Activated CD8-positive, alpha-beta memory T cell treated with anti-CD3 and anti-CD28 coated beads, Interleukin-2, amount 10 ng/mL, durations not matched to agents 7 days and 5 days (primary cell): ENCODE data around the gene PPM1H. TPM values are rescaled to one million over a fixed set of nuclear protein-coding genes. Genes with fewer than 3 reads are reported as not detected.

Source experiments
- ATAC-seq: fragments of 150-1000 bp; cut with Tn5 transposase; one replicate; pipeline ENCODE4 v1.10.0; 2021; ENCODE audit warnings: moderate library complexity
- CTCF ChIA-PET: fragments of 350-600 bp; sonication (Branson Sonifier 250); formaldehyde crosslinking; loops from one replicate; lab custom pipeline; 2021; ENCODE audit warnings: antibody characterized with exemption; lab: Charles Lee
- DNase-seq: peaks from one replicate; pipeline ENCODE4 v3.0.0-alpha.2; 2020
- H3K27ac Mint-ChIP-seq: one replicate; pipeline ENCODE4 v1.8.0; 2021; ENCODE audit warnings: mild to moderate bottlenecking, mixed read lengths
- H3K27me3 Mint-ChIP-seq: one replicate; pipeline ENCODE4 v1.8.0; 2021; ENCODE audit warnings: mixed read lengths
- H3K36me3 Mint-ChIP-seq: one replicate; pipeline ENCODE4 v1.8.0; 2021; ENCODE audit warnings: mild to moderate bottlenecking, mixed read lengths
- H3K4me1 Mint-ChIP-seq: one replicate; pipeline ENCODE4 v1.8.0; 2021; ENCODE audit warnings: mixed read lengths
- H3K4me3 Mint-ChIP-seq: one replicate; pipeline ENCODE4 v1.8.0; 2021; ENCODE audit warnings: mild to moderate bottlenecking, moderate library complexity, mixed read lengths
- H3K9me3 Mint-ChIP-seq: one replicate; pipeline ENCODE4 v1.8.0; 2022; ENCODE audit warnings: low read depth, mixed read lengths
- total RNA-seq, 2 experiments: library from RNA; stranded (reverse); gene quantifications; one replicate each; pipeline ENCODE4 v1.2.3, GENCODE V29; 2021

PPM1H gene
- total RNA-seq, 2 experiments from 2014 or later, result 0.32 to 0.68 TPM

- Mint-ChIP-seq H3K4me1 (no peaks in the 10 kb centered on the region), H3K4me3 (no peak overlapping the region), H3K36me3 (no peaks in the 10 kb centered on the region), H3K9me3 (no peaks in the 10 kb centered on the region), H3K27me3 (peaks cover 36% of the 10 kb centered on the region), H3K27ac (no peak overlapping the region)
- DNase-seq (no peak), ATAC-seq (no peak)
- CTCF ChIA-PET, result no interaction called here
These were observed 88.5 kb downstream of the PPM1H start for GRCh38 chr12:62846491-62846890.

- Mint-ChIP-seq H3K4me3 (no peak overlapping the region), H3K4me1 (no peaks in the 10 kb centered on the region), H3K27ac (no peak overlapping the region), H3K9me3 (no peaks in the 10 kb centered on the region), H3K27me3 (peaks cover 48% of the 10 kb centered on the region), H3K36me3 (no peaks in the 10 kb centered on the region)
- ATAC-seq (no peak), DNase-seq (no peak)
- CTCF ChIA-PET, result no interaction called here
These were observed 90.0 kb downstream of the PPM1H start for GRCh38 chr12:62844915-62845314.

- H3K27ac Mint-ChIP-seq, result no peak overlapping the region
- no peak for DNase-seq
- CTCF ChIA-PET, result interaction anchor here (0.8 to 1.3 kb wide), 2 partner anchors 30 to 50 kb away, joined by 3 to 4 read pairs; no protein-coding TSS in a partner anchor
- no peak overlapping the region for H3K4me3 Mint-ChIP-seq
- no peaks in the 10 kb centered on the region for H3K9me3 Mint-ChIP-seq
- no peaks in the 10 kb centered on the region for H3K36me3 Mint-ChIP-seq
- H3K4me1 Mint-ChIP-seq, result no peaks in the 10 kb centered on the region
- ATAC-seq, result no peak
- peaks cover 43% of the 10 kb centered on the region for H3K27me3 Mint-ChIP-seq
These were observed 91.2 kb downstream of the PPM1H start for GRCh38 chr12:62843716-62844115.

DNA sequence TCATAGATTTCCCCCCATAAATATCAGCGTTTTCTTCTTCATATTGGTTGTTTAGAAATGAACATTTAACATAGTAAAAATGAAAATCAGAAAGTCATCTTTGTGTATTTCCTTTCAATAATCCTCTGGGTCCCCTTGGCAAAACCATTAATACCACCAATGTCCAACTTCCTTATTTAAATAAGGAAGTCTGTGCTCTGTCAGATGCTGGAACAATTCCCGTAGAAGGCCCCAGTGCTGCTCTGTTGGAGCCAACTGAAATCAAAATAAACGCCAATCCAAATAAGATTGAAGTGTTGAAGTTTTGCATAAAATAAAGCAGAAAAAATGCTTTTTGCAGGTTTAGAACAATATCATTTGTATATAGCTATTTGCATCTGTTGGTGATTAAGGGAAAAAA, 93.1 kb downstream of the PPM1H start:
- no peak for ATAC-seq
- Mint-ChIP-seq H3K36me3 (no peaks in the 10 kb centered on the region), H3K4me3 (no peak overlapping the region), H3K9me3 (no peaks in the 10 kb centered on the region), H3K4me1 (no peaks in the 10 kb centered on the region), H3K27ac (no peak overlapping the region), H3K27me3 (peaks cover 41% of the 10 kb centered on the region)
- DNase-seq, result no peak
- CTCF ChIA-PET, result no interaction called here

GRCh38 chr12:62840806-62841205, 94.1 kb downstream of the PPM1H start:
- CTCF ChIA-PET, result no interaction called here
- ATAC-seq (no peak), DNase-seq (no peak)
- Mint-ChIP-seq H3K27ac (no peak overlapping the region), H3K4me3 (no peak overlapping the region), H3K4me1 (no peaks in the 10 kb centered on the region), H3K36me3 (no peaks in the 10 kb centered on the region), H3K27me3 (peaks cover 40% of the 10 kb centered on the region), H3K9me3 (no peaks in the 10 kb centered on the region)

DNA sequence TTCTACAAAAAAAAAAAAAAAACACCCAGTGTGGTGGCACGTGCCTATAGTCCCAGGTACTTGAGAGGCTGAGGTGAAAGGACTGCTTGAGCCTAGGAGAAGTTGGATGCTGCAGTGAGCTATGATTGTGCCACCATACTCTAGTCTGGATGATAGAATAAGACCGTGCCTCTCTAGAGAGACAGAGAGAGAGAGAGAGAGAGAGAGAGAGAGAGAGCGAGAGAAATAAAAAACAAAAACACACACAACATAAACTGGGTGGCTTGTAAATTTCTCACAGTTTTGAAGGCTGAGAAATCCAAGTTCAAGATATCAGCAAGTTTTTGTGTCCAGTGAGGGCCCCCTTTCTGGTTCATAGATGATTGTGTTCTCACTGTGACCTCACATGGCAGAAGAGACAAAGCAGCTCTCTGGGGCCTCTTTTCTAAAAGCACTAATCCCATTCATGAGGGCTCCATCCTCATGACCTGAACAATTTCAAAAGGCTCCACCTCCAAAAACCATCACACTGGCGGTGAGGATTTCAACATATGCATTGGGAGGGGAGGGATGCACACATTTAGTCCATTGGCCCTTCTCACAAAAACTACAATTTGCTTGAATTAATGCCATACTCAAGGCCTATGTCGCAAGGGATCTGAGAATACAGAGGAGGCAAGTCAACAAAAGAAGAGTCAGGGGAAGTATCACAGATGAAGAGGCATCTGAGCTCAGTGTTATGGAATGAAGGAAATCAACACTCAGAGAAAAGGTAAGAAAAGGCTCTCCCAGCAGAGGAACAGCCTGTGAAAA, 94.9 kb downstream of the PPM1H start:
- CTCF ChIA-PET, result no interaction called here
- Mint-ChIP-seq H3K27ac (no peak overlapping the region), H3K9me3 (no peaks in the 10 kb centered on the region), H3K4me1 (no peaks in the 10 kb centered on the region), H3K36me3 (no peaks in the 10 kb centered on the region), H3K27me3 (peaks cover 37% of the 10 kb centered on the region), H3K4me3 (no peak overlapping the region)
- DNase-seq (no peak), ATAC-seq (no peak)

GRCh38 chr12:62834971-62835547, 99.9 kb downstream of the PPM1H start:
- Mint-ChIP-seq H3K36me3 (no peaks in the 10 kb centered on the region), H3K27ac (no peak overlapping the region), H3K9me3 (no peaks in the 10 kb centered on the region), H3K27me3 (peaks cover 13% of the 10 kb centered on the region), H3K4me1 (no peaks in the 10 kb centered on the region), H3K4me3 (no peak overlapping the region)
- CTCF ChIA-PET, result no interaction called here
- DNase-seq (no peak), ATAC-seq (no peak)

GRCh38 chr12:62834406-62834805, 100.5 kb downstream of the PPM1H start:
- Mint-ChIP-seq H3K4me1 (no peaks in the 10 kb centered on the region), H3K27me3 (peaks cover 11% of the 10 kb centered on the region), H3K36me3 (no peaks in the 10 kb centered on the region), H3K9me3 (no peaks in the 10 kb centered on the region), H3K27ac (no peak overlapping the region), H3K4me3 (no peak overlapping the region)
- ATAC-seq (no peak), DNase-seq (no peak)
- CTCF ChIA-PET, result no interaction called here

DNA sequence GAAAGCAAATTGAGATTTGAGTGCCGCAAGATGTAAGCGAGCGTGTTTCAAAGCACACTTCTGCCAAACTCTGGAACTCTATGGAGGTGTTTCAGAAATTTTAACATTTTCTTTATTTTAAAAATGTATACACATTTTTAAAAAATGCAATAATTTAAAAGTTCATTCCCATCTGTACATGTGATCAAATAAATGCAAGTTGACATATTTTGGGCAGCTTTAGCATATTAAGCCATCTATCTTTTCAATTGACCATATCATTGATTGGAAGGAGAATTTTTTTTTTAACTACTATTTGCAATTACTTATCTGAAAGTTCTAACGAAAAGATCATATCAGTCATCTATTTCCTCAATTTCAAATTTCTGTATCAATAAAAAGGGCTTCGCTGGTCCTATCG, 101.3 kb downstream of the PPM1H start:
- H3K4me1 Mint-ChIP-seq, result no peaks in the 10 kb centered on the region
- no peak overlapping the region for H3K4me3 Mint-ChIP-seq
- H3K27me3 Mint-ChIP-seq, result peaks cover 11% of the 10 kb centered on the region
- no peak overlapping the region for H3K27ac Mint-ChIP-seq
- H3K36me3 Mint-ChIP-seq, result no peaks in the 10 kb centered on the region
- CTCF ChIA-PET, result no interaction called here
- no peak for DNase-seq
- no peaks in the 10 kb centered on the region for H3K9me3 Mint-ChIP-seq
- no peak for ATAC-seq

GRCh38 chr12:62832558-62832957, 102.4 kb downstream of the PPM1H start:
- CTCF ChIA-PET, result no interaction called here
- Mint-ChIP-seq H3K36me3 (no peaks in the 10 kb centered on the region), H3K27me3 (peaks cover 11% of the 10 kb centered on the region), H3K4me1 (no peaks in the 10 kb centered on the region), H3K27ac (no peak overlapping the region), H3K4me3 (no peak overlapping the region), H3K9me3 (no peaks in the 10 kb centered on the region)
- DNase-seq, result no peak
- ATAC-seq, result no peak

DNA sequence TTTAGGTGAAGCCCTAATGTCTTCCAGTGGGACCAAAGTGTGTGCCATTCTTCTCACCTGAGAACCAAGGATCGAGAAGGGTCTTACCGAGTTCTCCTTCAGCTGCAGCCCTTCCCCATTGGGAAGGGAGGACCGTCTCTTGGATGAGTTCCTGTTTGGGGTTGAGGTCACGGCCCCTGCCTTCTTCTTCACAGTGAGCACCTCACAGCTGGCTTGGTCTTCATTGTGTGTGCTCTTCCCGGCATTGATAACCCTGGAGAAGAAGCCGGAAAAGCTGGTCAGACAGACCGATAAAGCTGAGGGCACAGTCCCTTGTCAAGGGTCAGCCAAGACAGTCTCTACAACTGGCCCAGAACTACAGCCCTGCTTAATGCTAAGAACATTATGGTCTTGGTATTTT, 102.9 kb downstream of the PPM1H start:
- Mint-ChIP-seq H3K4me1 (no peaks in the 10 kb centered on the region), H3K36me3 (no peaks in the 10 kb centered on the region), H3K27ac (no peak overlapping the region), H3K27me3 (peaks cover 7% of the 10 kb centered on the region), H3K9me3 (no peaks in the 10 kb centered on the region), H3K4me3 (no peak overlapping the region)
- CTCF ChIA-PET, result no interaction called here
- DNase-seq, result no peak
- no peak for ATAC-seq

- DNase-seq (no peak), ATAC-seq (no peak)
- Mint-ChIP-seq H3K27ac (no peak overlapping the region), H3K27me3 (peaks cover 10% of the 10 kb centered on the region), H3K36me3 (no peaks in the 10 kb centered on the region), H3K4me1 (no peaks in the 10 kb centered on the region), H3K4me3 (no peak overlapping the region), H3K9me3 (no peaks in the 10 kb centered on the region)
- CTCF ChIA-PET, result no interaction called here
These were observed 107.1 kb downstream of the PPM1H start for GRCh38 chr12:62827855-62828254.

- CTCF ChIA-PET, result interaction anchor here (1.6 kb wide), 1 partner anchor 28 kb away, joined by 4 read pairs; no protein-coding TSS in a partner anchor
- ATAC-seq (no peak), DNase-seq (no peak)
- H3K27ac Mint-ChIP-seq, result no peak overlapping the region
- H3K9me3 Mint-ChIP-seq, result no peaks in the 10 kb centered on the region
- no peaks in the 10 kb centered on the region for H3K4me1 Mint-ChIP-seq
- H3K4me3 Mint-ChIP-seq, result no peak overlapping the region
- no peaks in the 10 kb centered on the region for H3K36me3 Mint-ChIP-seq
- H3K27me3 Mint-ChIP-seq, result peaks cover 17% of the 10 kb centered on the region
These were observed 107.9 kb downstream of the PPM1H start for GRCh38 chr12:62827042-62827441.
